Transverse colon (tissue), 4 donors: ENCODE results near the gene F10.

ENCODE experiments used
- EP300 ChIP-seq: sonication (generic); formaldehyde crosslinking; IDR thresholded peaks from one replicate; pipeline ENCODE4 v1.6.1; 2017; ENCODE audit warnings: antibody characterized with exemption, low read depth
- POLR2A ChIP-seq: fragments of 450-650 bp; IDR thresholded peaks from one replicate; pipeline ENCODE4 v1.6.1; 2016; ENCODE audit warnings: antibody characterized with exemption, mild to moderate bottlenecking, moderate library complexity
- POLR2AphosphoS5 ChIP-seq, 3 donors: sonication (generic); formaldehyde crosslinking; IDR thresholded peaks; one replicate each; pipeline ENCODE4 v1.6.1; 2016; ENCODE audit warnings: antibody characterized with exemption in 3 of 3
- TF ChIP-seq, protein P1 (sequence below), 5 experiments: fragments of 200-600 bp in 3 of 5; fragments of 450-650 bp in 2 of 5; sonication (generic) in 3 of 5; IDR thresholded peaks; 1 replicate in 2 of 5; 2 replicates in 3 of 5; pipeline ENCODE4 v1.5.1; 2016 to 2017; ENCODE audit warnings: antibody characterized with exemption in 5 of 5, inconsistent platforms in 3 of 5, mild to moderate bottlenecking in 2 of 5, moderate library complexity in 1 of 5

DNA sequence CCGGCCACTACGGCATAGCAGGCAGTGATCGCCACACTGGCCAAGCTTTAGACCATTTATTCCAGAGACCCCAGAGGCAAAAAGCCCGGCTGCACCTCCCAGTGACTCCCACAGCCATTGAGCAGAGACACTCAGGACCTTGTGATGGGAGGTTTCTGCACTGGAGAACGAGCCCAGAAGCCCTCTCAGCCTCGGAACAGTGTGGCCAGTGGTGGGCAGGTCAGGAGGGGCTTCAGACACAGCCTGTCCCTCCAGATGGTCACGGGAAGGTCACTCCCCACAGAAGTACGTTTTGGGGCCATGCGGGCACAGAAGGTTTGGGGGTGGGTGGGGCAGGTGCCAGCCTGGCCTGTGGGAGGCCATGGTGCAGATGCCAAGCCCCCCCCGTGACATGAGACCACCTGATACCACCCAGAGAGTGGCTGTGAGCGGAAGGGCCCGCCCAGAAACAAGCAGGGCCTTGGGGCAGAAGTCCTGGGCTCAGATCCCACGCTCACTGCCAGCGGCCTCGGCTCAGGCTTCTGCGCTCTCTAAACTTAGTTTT is 599 bp upstream of the F10 start:
- TF ChIP-seq POLR2AphosphoS5 (IDR thresholded peaks at IDR 0.05) (no peak), EP300 (no peak), POLR2A (no peak)
- TF ChIP-seq, protein P1, sequence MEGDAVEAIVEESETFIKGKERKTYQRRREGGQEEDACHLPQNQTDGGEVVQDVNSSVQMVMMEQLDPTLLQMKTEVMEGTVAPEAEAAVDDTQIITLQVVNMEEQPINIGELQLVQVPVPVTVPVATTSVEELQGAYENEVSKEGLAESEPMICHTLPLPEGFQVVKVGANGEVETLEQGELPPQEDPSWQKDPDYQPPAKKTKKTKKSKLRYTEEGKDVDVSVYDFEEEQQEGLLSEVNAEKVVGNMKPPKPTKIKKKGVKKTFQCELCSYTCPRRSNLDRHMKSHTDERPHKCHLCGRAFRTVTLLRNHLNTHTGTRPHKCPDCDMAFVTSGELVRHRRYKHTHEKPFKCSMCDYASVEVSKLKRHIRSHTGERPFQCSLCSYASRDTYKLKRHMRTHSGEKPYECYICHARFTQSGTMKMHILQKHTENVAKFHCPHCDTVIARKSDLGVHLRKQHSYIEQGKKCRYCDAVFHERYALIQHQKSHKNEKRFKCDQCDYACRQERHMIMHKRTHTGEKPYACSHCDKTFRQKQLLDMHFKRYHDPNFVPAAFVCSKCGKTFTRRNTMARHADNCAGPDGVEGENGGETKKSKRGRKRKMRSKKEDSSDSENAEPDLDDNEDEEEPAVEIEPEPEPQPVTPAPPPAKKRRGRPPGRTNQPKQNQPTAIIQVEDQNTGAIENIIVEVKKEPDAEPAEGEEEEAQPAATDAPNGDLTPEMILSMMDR (IDR thresholded peaks at IDR 0.05), result no peak
